Ovary (tissue), 3 donors: Measurements from ENCODE around the gene LRRC75A.

Experiments
- EP300 ChIP-seq: sonication (generic); formaldehyde crosslinking; IDR thresholded peaks from one replicate; pipeline ENCODE4 v1.6.1; 2017; ENCODE audit warnings: antibody characterized with exemption
- POLR2A ChIP-seq: fragments of 450-650 bp; IDR thresholded peaks from one replicate; pipeline ENCODE4 v1.6.1; 2017; ENCODE audit warnings: antibody characterized with exemption, mild to moderate bottlenecking, moderate library complexity
- TF ChIP-seq, protein P1 (sequence below), 3 donors: fragments of 450-650 bp in 2 of 3; fragments of 200-600 bp in 1 of 3; IDR thresholded peaks; one replicate each; pipeline versions ENCODE4 v1.5.1 to v1.8.0; 2016 to 2022; ENCODE audit warnings: antibody characterized with exemption in 3 of 3, mild to moderate bottlenecking in 1 of 3
- donor health status: DM: no; HTN: no; CAD: no.

DNA sequence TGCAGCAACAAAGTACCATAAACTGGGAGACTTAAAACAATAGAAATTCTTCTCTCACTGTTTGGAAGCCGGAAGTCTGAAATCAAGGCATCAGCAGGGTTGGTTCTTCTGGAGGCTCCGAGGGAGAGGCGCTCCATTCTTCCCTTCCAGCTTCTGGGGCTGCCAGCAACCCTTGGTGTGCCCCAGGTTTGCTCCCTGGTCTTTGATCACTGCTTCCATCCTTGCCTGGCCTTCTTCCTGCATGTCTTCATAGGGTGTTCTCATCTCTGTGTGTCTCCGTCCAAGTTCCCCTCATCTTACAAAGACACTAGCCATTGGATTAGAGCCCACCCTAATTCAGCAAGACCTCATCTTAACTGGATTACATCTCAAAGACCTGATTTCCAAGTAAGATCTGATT lies 35.3 kb upstream of the LRRC75A start:
- TF ChIP-seq, protein P1, sequence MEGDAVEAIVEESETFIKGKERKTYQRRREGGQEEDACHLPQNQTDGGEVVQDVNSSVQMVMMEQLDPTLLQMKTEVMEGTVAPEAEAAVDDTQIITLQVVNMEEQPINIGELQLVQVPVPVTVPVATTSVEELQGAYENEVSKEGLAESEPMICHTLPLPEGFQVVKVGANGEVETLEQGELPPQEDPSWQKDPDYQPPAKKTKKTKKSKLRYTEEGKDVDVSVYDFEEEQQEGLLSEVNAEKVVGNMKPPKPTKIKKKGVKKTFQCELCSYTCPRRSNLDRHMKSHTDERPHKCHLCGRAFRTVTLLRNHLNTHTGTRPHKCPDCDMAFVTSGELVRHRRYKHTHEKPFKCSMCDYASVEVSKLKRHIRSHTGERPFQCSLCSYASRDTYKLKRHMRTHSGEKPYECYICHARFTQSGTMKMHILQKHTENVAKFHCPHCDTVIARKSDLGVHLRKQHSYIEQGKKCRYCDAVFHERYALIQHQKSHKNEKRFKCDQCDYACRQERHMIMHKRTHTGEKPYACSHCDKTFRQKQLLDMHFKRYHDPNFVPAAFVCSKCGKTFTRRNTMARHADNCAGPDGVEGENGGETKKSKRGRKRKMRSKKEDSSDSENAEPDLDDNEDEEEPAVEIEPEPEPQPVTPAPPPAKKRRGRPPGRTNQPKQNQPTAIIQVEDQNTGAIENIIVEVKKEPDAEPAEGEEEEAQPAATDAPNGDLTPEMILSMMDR (IDR thresholded peaks at IDR 0.05), result no peak
- TF ChIP-seq POLR2A, result no peak
- TF ChIP-seq EP300, result no peak
